Ascending aorta (tissue), 2 donors: Measurements from ENCODE around the gene PGAM1. TPM values are rescaled to one million over a fixed set of nuclear protein-coding genes. Genes with fewer than 3 reads are reported as not detected.
"Not testable (repeated sequence)": the region's sequence is repeated elsewhere in the genome, so short reads cannot be mapped to it uniquely, and the experiment has no call there.

Experiments
- DNase-seq, 2 donors: peaks; one replicate each; pipeline ENCODE4 v3.0.0-alpha.2; 2019; ENCODE audit warnings: low spot score in 2 of 2
- H3K27ac ChIP-seq, 2 donors: fragments of 200-600 bp; sonication (generic); one replicate each; pipeline ENCODE4 v1.5.1; 2016 to 2017; ENCODE audit warnings: mild to moderate bottlenecking in 1 of 2
- H3K27me3 ChIP-seq: fragments of 200-600 bp; sonication (generic); one replicate; pipeline ENCODE4 v1.5.1; 2017
- H3K36me3 ChIP-seq, 2 donors: fragments of 200-600 bp; sonication (generic); one replicate each; pipeline ENCODE4 v1.5.1; 2016
- H3K4me1 ChIP-seq, 2 donors: fragments of 200-600 bp; sonication (generic); one replicate each; pipeline ENCODE4 v1.5.1; 2016 to 2017; ENCODE audit warnings: mild to moderate bottlenecking in 1 of 2
- H3K4me3 ChIP-seq, 2 donors: fragments of 200-600 bp; sonication (generic); one replicate each; pipeline ENCODE4 v1.5.1; 2016 to 2017; ENCODE audit warnings: mild to moderate bottlenecking in 1 of 2
- H3K9me3 ChIP-seq, 2 donors: fragments of 200-600 bp; sonication (generic); one replicate each; pipeline ENCODE4 v1.5.1; 2016
- intact Hi-C: fragments of 100-400 bp; cut with DNase I; formaldehyde crosslinking; loops from one replicate; pipeline ENCODE4 v1.15.1; 2023
- total RNA-seq: library from RNA; depleted of rRNA; stranded (reverse); fragments of >200 nt; gene quantifications from one replicate; pipeline ENCODE4 v1.1.0, GENCODE V29; 2016
- TF ChIP-seq, protein P1 (sequence below), 3 experiments: fragments of 200-600 bp in 2 of 3; fragments of 450-650 bp in 1 of 3; sonication (generic) in 2 of 3; IDR thresholded peaks; one replicate each; pipeline ENCODE4 v1.5.1; 2016 to 2019; ENCODE audit warnings: antibody characterized with exemption in 3 of 3, mild to moderate bottlenecking in 1 of 3, moderate library complexity in 1 of 3

The PGAM1 gene
- total RNA-seq, 1 donor from 2014 or later, result 171 TPM

DNA sequence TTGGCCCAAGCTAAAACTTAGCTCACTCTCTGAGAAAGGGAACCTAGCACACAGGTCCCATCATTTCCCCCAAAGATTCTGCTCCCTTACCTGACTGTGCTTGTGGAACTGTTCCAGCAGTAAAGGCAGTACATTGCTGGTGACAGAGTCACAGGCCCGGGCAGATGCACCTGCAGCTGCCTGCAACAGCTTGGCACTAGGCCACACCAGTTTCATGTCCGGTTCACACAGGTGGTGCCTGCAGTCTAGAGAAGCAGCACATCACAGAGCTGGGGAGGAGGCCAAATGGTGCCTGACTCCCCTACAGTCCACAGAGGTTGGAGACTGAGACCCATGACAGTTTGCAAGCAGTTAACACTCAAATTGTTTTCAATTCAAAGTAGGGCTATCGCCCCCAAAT is 42.2 kb downstream of the PGAM1 start:
- intact Hi-C loops, result no loop called here
- no peak overlapping the region for H3K4me3 ChIP-seq
- TF ChIP-seq, protein P1, sequence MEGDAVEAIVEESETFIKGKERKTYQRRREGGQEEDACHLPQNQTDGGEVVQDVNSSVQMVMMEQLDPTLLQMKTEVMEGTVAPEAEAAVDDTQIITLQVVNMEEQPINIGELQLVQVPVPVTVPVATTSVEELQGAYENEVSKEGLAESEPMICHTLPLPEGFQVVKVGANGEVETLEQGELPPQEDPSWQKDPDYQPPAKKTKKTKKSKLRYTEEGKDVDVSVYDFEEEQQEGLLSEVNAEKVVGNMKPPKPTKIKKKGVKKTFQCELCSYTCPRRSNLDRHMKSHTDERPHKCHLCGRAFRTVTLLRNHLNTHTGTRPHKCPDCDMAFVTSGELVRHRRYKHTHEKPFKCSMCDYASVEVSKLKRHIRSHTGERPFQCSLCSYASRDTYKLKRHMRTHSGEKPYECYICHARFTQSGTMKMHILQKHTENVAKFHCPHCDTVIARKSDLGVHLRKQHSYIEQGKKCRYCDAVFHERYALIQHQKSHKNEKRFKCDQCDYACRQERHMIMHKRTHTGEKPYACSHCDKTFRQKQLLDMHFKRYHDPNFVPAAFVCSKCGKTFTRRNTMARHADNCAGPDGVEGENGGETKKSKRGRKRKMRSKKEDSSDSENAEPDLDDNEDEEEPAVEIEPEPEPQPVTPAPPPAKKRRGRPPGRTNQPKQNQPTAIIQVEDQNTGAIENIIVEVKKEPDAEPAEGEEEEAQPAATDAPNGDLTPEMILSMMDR (IDR thresholded peaks at IDR 0.05), result no peak
- H3K9me3 ChIP-seq, result no peaks in the 10 kb centered on the region
- H3K36me3 ChIP-seq, result peaks cover 91 to 94% of the 10 kb centered on the region in 2 donors
- no peak overlapping the region for H3K27ac ChIP-seq
- no peaks in the 10 kb centered on the region for H3K4me1 ChIP-seq
- DNase-seq, result no peak
- H3K27me3 ChIP-seq, result no peaks in the 10 kb centered on the region

DNA sequence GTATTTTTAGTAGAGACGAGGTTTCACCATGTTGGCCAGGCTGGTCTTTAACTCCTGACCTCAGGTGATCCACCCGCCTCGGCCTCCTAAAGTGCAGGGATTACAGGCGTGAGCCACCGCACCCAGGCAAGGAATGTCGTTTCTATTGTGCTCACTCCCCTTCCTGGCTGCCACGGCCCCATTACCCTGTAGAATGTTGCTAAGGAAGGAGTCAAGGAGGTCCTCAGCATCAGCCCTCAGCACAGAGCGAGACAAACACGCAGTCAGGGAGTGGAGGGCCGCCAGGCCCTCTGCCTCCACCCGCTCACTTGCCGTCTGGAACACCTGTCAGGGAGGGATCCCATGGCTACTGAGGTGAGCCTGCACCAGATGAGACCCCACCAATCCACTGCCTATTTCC is 42.8 kb downstream of the PGAM1 start:
- H3K9me3 ChIP-seq, DNase-seq, H3K27me3 ChIP-seq, H3K4me3 ChIP-seq, H3K27ac ChIP-seq, intact Hi-C loops, H3K4me1 ChIP-seq: not testable (repeated sequence)
- peaks cover 89 to 96% of the 10 kb centered on the region in 2 donors for H3K36me3 ChIP-seq

DNA sequence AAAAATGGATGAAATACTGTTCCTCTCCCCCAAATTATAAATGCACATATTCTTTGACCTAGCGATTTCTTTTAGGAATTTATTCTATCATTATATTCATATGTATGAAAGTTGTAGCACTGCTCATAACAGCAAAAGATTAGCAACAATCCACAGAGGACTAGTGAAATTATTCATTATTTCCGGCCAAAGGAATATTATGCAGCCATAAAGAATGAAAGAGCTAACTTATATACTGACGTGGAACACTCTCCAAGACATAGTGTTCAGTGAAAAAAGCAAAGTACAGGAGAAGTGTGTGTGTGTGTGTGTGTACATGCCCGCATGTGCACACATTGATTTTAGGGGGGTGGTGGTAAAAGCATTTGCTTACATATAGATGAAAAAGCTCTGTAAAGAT is 48.9 kb downstream of the PGAM1 start:
- Histone ChIP-seq H3K9me3 (no peaks in the 10 kb centered on the region), H3K4me3 (no peak overlapping the region), H3K4me1 (no peaks in the 10 kb centered on the region), H3K27ac (no peak overlapping the region), H3K27me3 (no peaks in the 10 kb centered on the region), H3K36me3 (peaks cover 88 to 98% of the 10 kb centered on the region in 2 donors)
- no peak for DNase-seq
- TF ChIP-seq, protein P1 (IDR thresholded peaks at IDR 0.05), result no peak
- intact Hi-C loops, result loop anchor here (5.0 kb wide), 1 partner anchor 37 kb away; no protein-coding TSS in a partner anchor

DNA sequence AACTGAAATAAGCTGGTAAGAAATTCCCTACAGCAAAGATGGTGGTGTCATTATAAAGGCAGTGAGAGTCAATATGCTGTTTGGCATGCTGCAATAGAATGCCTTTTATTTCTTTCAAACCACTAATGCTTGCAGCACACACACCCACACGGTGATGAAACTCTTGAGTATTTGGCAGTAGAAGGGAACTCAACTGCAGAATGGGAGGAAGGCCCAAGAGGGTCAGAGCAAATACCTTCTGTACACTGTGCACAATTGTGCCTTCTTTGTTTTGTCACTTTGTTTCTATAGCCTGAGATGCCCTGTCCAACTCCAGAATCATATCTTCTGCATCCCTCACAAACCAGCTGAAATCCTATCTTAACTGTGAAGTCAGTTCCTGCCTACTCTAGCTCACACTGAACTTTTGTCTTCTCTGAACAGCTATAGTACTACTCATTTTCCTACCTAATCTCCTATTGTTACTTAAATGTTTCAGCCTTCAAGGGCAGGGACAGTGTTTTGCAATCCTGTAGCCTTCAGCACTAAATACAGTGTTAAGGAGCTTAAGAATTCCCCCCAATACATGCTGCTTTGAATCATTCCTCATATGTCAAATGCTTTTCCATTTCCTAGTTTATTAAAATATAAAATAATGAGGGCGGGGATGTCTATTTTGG is 50.1 kb downstream of the PGAM1 start:
- H3K27me3 ChIP-seq, result no peaks in the 10 kb centered on the region
- no peaks in the 10 kb centered on the region for H3K4me1 ChIP-seq
- peaks cover 88 to 98% of the 10 kb centered on the region in 2 donors for H3K36me3 ChIP-seq
- TF ChIP-seq, protein P1 (IDR thresholded peaks at IDR 0.05), result no peak
- H3K9me3 ChIP-seq, result no peaks in the 10 kb centered on the region
- intact Hi-C loops, result no loop called here
- H3K27ac ChIP-seq, result no peak overlapping the region
- DNase-seq, result no peak
- H3K4me3 ChIP-seq, result no peak overlapping the region

DNA sequence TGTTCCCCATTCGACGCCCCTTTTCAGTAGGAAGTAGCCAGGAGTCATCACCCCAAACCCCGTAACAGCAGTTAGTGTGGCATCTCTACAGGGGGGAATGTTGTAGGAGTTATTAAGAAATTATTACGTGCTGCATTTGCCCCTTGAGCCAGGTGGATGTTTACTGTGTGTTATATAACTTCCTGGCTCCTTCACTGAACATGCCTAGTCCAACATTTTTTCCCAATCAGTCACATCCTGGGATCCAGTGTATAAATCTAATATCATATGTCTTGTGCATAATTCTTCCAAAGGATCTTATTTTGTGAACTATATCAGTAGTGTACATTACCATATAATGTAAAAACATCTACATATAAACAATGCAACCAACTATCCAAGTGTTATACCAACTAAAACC is 53.4 kb downstream of the PGAM1 start:
- H3K4me3 ChIP-seq, H3K9me3 ChIP-seq, H3K27ac ChIP-seq, H3K27me3 ChIP-seq, H3K4me1 ChIP-seq, intact Hi-C loops, DNase-seq: not testable (repeated sequence)
- peaks cover 78 to 83% of the 10 kb centered on the region in 2 donors for H3K36me3 ChIP-seq

DNA sequence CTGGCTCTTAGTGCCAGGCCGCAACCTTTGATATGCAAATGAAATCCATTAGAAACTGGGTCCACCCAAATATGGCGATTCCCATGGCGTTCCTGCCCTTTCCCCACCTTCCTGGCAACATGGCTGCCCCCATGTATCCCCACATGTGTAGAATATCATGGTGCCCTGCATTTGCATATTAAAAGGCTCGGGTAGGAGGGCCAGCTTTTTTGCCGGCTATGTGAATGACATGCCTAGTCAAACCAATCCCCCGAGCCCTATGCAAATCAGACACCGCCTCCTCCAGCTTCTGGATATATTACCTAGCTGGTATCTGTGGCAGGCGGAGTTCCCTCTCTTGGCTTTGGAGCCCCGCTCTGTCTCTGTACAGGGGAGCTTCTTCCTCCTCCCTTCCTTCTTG is 53.9 kb downstream of the PGAM1 start:
- Histone ChIP-seq H3K27me3 (no peaks in the 10 kb centered on the region), H3K27ac (no peak overlapping the region), H3K36me3 (peaks cover 74 to 78% of the 10 kb centered on the region in 2 donors), H3K9me3 (no peaks in the 10 kb centered on the region), H3K4me1 (no peaks in the 10 kb centered on the region), H3K4me3 (no peak overlapping the region)
- TF ChIP-seq, protein P1 (IDR thresholded peaks at IDR 0.05), result no peak
- DNase-seq, result no peak
- intact Hi-C loops, result no loop called here

DNA sequence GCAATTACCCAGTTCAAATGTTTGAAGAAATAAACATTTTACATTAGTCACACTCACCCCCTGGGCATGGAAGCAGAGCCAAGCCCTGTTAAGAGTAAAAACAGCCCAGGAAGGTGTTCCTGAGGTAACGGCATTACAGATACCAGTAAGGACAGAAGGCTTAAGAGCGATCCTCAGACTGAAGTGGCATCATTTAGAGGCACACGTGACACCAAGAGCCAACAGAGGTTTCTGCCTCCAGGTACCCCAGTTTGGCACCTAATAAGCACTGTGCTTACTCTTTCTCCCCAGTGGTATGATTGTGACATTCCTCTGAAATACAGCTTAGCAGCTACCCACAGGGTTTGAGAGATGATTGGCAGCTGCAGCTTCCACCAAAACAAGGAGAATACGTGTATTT is 55.1 kb downstream of the PGAM1 start:
- TF ChIP-seq, protein P1 (IDR thresholded peaks at IDR 0.05), result no peak
- H3K9me3 ChIP-seq, result no peaks in the 10 kb centered on the region
- no peak overlapping the region for H3K4me3 ChIP-seq
- no peak overlapping the region for H3K27ac ChIP-seq
- H3K4me1 ChIP-seq, result peaks cover 0 to under 1% of the 10 kb centered on the region in 2 donors
- H3K27me3 ChIP-seq, result no peaks in the 10 kb centered on the region
- peaks cover 63 to 67% of the 10 kb centered on the region in 2 donors for H3K36me3 ChIP-seq
- no peak for DNase-seq
- intact Hi-C loops, result no loop called here
